GM10847 (cell line): ENCODE data around the gene FUT2.

Experiments used
- POLR2A ChIP-seq: IDR thresholded peaks from 2 replicates; pipeline ENCODE4 v1.6.1; 2011; ENCODE audit not compliant: insufficient read length; ENCODE audit errors: extremely low read depth

The FUT2 gene

GRCh38 chr19:48665786-48666185, 30.0 kb upstream of the FUT2 start:
- no peak for TF ChIP-seq POLR2A

GRCh38 chr19:48668332-48668731, 27.4 kb upstream of the FUT2 start:
- TF ChIP-seq POLR2A: no peak

GRCh38 chr19:48668761-48669160, 27.0 kb upstream of the FUT2 start:
- TF ChIP-seq POLR2A: no peak

- no peak for TF ChIP-seq POLR2A
These were observed 25.7 kb upstream of the FUT2 start for GRCh38 chr19:48669903-48670668.

- TF ChIP-seq POLR2A: no peak
These were observed 24.9 kb upstream of the FUT2 start for GRCh38 chr19:48670699-48671445.

- TF ChIP-seq POLR2A: no peak
These were observed 24.2 kb upstream of the FUT2 start for GRCh38 chr19:48671446-48671995.

- no peak for TF ChIP-seq POLR2A
These were observed 22.8 kb upstream of the FUT2 start, which contains the start of gene NTN5 for GRCh38 chr19:48672994-48673393. TSS of gene NTN5 (minus strand) at chr19:48673017. CDS start at chr19:48670986, 2,031 bp downstream.

- TF ChIP-seq POLR2A: no peak
These were observed 22.2 kb upstream of the FUT2 start for GRCh38 chr19:48673436-48674100.

GRCh38 chr19:48674216-48674809, 21.5 kb upstream of the FUT2 start:
- TF ChIP-seq POLR2A: no peak

- no peak for TF ChIP-seq POLR2A
These were observed 20.6 kb upstream of the FUT2 start for GRCh38 chr19:48674921-48675824.

- TF ChIP-seq POLR2A: no peak
These were observed 19.3 kb upstream of the FUT2 start for GRCh38 chr19:48676487-48676886.

GRCh38 chr19:48676887-48677286, 18.9 kb upstream of the FUT2 start:
- TF ChIP-seq POLR2A: no peak

GRCh38 chr19:48678201-48678600, 17.6 kb upstream of the FUT2 start:
- no peak for TF ChIP-seq POLR2A

GRCh38 chr19:48680436-48681126, 15.2 kb upstream of the FUT2 start:
- no peak for TF ChIP-seq POLR2A
